Measurements from ENCODE around the gene ULK3.

DNA sequence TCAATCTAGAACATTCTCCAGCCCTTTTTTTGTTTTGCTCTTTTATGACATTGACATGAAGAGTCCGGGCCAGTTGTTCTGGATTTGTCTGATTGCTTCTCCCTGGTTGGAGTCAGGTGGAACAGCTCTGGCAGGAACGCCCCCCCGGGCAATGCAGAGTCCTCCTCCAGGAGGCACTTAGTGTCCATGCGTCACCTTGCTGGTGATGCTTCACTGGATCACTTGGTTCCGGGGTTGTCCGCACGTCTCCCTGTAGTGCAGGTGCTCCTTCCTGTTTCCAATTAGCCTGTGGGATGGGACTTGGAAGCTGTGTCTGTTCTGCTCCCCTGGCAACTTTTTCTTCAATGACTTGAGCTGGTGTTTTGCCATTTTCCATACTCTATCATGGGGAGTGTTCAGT lies 51.3 kb downstream of the ULK3 start:
- TF ChIP-seq, protein P1, sequence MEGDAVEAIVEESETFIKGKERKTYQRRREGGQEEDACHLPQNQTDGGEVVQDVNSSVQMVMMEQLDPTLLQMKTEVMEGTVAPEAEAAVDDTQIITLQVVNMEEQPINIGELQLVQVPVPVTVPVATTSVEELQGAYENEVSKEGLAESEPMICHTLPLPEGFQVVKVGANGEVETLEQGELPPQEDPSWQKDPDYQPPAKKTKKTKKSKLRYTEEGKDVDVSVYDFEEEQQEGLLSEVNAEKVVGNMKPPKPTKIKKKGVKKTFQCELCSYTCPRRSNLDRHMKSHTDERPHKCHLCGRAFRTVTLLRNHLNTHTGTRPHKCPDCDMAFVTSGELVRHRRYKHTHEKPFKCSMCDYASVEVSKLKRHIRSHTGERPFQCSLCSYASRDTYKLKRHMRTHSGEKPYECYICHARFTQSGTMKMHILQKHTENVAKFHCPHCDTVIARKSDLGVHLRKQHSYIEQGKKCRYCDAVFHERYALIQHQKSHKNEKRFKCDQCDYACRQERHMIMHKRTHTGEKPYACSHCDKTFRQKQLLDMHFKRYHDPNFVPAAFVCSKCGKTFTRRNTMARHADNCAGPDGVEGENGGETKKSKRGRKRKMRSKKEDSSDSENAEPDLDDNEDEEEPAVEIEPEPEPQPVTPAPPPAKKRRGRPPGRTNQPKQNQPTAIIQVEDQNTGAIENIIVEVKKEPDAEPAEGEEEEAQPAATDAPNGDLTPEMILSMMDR (IDR thresholded peaks at IDR 0.05), result no peak
- no peak for TF ChIP-seq POLR2AphosphoS5 (IDR thresholded peaks at IDR 0.05)
